Activated T-cell treated with anti-CD3 and anti-CD28 coated beads for 48 hours (primary cell): Measurements from ENCODE around the gene TMEM156.

ENCODE experiments used
- DNase-seq: peaks from one replicate; pipeline ENCODE4 v3.0.0-alpha.2; 2020; ENCODE audit warnings: low read depth

TMEM156 gene, protein sequence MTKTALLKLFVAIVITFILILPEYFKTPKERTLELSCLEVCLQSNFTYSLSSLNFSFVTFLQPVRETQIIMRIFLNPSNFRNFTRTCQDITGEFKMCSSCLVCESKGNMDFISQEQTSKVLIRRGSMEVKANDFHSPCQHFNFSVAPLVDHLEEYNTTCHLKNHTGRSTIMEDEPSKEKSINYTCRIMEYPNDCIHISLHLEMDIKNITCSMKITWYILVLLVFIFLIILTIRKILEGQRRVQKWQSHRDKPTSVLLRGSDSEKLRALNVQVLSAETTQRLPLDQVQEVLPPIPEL

DNA sequence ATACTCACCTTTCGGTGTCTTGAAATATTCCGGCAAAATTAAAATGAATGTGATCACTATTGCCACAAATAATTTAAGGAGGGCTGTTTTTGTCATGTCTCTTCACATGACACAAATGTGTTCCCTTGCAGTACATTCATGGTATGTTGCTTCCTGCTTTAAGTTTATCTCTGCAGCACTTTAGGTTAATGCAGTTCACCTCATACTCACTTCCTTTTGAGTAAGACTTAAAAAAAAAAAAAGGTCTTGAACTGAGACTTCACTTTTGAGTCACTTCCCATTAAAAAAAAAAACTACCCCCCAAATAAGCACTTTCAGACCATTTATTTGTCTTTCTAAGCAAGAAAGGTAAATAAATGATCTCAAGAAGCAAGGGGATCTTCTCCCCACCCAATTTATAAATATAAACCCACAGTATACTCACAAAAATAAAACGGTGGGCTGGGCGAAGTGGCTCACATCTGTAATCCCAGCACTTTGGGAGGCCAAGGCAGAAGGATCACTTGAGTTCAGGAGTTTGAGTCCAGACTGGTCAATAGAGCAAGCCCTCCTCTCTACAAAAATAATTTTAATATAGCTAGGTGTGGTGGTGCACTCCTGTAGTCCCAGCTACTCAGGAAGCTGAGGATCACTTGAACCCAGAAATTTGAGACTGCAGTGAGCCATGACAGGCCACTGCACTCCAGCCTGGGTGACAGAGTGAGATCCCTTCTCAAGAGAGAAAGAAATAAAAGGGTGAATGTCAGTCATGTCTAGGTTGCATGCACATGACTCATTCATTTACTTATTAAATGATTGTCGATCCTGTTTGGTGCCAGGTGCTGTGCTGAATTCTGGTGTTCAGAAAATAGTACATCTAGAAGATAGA is at the start of gene TMEM156:
TSS of gene TMEM156 (minus strand) at position 192 of the 868 bp plus-strand sequence. CDS start at position 96, 96 bp downstream.
- peak; percentile 26 for DNase-seq

DNA sequence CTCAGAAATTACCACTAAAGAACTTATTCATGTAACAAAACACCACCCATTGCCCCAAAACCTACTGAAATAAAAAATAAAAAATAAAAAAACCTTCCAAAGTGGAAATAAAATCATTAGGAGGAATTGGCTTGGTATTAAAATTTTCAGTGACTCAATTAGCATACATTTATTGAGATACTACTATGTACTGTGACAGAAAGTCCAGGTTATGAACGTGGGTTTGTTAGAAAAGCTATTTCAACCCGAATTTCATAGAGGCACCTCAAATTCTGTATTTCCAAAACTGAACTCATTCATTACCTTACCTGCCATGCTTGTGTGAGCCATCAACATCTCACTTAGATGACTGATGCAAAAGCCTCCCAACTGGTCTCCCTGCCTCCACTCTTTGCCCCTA is 46.6 kb upstream of the TMEM156 start:
- no peak for DNase-seq

DNA sequence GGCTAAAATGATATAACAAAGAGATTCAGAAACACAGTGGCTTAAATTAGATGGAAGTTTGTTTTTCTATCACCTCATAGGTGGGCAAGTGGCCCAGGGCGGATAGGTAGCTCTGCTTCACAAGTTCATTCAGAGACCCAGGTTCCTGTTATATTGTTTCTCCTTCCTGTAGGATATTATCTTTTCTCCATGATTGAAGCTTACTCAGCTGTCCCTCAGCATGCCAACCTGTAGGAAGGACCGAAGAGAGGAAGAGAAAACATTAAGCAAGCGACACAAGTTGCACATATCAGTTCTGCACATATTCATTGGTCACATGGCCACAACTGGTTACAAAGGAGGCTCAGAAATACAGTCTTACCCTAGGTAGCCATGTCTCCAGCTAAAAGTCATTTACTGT is 36.7 kb upstream of the TMEM156 start:
- no peak for DNase-seq

DNA sequence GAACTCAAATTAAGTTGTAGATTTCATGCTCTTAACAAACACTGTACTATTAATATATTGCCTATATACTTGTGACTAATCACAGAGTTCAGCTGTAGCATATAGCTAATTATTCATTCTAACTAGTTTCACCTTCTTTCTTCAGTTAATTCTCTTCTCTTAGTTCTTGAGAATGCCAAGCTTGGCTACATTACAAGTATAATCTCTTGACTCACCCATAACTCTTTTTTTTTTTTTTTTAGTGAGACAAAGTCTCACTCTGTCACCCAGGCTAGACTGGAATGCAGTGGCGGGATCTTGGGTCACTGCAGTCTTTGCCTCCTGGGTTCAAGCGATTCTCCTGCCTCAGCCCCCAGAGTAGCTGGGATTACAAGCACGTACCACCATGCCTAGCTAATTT is 35.2 kb upstream of the TMEM156 start:
- no peak for DNase-seq

DNA sequence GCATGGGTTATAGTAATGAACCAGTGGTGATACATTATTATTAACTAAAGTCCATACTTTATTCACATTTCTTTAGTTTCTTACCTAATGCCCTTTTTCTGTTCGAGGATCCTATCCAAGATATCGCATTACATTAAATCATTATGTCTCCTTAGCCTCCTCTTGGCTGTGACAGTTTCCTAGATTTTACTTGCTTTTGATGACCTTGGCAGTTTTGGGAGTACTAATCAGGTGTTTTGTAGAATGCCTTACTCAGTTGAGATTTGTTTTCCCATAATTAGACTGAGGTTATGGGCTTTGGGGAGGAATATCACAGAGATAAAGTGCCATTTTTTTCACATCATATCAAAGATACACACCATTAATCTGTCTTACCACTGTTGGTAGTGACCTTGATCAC is 34.8 kb upstream of the TMEM156 start:
- DNase-seq = no peak

DNA sequence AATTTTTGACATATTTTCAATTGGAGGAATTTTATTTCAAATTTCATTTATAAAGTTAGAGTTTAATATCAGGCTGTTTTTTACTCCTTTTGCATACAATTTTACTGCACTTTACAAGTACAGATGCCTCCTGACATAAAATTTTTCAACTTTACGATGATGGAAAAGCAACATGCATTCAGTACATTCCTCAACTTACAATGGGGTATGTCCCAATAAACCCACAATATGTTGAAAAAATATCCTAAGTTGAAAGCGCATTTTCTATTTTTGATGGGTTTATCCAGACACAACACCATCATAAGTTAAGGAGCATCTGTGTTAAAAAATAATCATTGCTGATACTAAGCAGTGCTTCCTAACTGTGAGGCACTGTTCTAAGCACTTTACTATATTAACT is 34.2 kb upstream of the TMEM156 start:
- no peak for DNase-seq

DNA sequence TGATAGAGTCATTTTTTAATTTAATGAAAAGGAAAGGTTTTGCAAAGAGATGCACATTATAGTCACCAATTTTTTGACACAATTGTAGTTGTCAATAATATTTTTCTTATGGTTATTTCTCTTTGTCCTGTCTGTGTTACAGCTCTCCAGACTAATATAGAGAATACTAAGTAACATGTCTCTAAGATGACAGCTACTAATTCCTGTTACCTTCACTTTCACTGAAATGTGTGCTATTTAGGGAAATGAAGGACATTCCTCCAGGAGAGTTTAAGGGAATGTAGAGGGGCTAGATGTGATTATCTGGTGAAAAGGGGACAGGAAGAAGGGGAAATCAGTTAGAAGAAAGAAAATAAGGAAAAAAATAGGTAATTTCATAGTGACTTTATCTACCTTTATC is 31.2 kb upstream of the TMEM156 start:
- no peak for DNase-seq

DNA sequence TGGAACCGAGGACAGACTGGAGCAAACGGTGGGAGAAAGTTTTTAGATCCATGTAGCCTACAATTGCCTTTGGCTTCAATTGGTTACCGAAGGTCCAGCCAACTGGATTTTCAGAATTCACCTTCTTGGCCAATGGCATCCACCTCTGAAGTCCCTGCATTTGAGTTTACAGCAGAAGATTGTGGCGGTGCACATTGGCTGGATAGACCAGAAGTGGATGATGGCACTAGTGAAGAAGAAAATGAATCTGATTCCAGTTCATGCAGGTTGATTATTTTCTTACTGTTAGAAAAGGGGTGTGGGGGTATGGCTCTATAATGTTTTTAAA is 30.5 kb upstream of the TMEM156 start:
- DNase-seq = no peak

DNA sequence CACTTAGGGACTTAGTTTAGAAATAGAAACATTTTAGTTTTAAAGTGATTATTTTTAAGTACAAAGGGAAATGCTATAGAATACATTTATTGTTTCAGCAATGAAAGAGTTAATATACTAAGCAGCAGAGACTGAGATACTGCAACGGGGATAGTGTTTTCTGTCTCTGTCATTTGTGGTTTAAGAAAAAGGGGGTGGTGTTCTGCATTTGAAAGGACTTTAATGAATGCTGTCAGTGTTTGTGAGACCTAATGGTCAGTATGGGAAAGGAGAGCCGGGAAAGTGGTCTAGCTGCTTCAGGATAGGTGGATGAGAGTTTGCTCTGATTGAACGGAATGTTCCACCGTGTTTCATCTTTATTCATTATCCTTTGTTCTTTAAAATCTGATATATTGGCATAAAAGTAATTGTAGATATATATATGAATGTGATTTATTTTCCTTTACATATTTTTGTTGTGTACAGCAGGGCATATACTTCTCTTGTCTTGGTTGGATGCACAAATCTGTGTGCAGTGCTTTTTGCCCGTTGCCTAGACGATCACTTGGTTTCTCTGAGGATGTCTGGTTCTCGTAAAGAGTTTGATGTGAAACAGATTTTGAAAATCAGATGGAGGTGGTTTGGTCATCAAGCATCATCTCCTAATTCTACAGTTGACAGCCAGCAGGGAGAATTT is 30.0 kb upstream of the TMEM156 start, which contains the start of gene KLHL5:
TSS of gene KLHL5 (plus strand) at position 139 of the 676 bp plus-strand sequence. CDS start at position 560, 421 bp downstream.
- DNase-seq = no peak

DNA sequence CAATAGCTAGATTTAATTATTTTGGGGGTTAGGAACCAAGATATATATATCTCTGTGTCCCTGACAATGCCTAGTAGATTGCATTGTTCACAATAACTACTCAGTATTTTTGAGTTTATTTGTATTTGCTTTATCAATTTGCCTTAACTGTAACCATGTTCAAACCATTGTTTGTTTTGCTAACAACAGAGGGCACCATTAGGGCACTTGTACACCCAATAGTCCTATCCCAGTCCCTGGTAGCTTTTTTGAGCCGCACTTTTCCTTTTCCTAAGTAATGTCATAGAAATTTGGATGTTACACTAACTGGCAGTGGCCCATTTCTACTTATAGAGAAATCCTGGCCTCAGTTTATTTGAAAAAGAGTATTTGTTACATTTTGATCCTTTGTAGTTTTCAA is 29.2 kb upstream of the TMEM156 start:
- no peak for DNase-seq

DNA sequence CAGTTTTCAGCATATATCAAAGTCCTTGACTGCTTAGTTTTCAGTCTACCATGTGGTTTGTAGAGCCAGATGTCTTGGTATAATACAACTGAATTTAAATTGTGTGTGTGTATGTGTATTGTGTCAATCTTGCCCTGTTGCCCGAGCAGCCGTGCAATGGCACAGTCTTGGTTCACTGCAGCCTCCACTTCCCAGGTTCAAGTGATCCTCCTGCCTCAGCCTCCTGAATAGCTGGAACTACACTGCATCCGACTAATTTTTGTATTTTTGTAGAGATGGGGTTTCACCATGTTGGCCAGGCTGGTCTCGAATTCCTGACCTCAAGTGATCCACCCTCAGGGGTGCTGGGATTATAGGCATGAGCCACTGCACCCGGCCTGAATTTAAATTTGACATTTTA is 23.8 kb upstream of the TMEM156 start:
- DNase-seq = no peak

DNA sequence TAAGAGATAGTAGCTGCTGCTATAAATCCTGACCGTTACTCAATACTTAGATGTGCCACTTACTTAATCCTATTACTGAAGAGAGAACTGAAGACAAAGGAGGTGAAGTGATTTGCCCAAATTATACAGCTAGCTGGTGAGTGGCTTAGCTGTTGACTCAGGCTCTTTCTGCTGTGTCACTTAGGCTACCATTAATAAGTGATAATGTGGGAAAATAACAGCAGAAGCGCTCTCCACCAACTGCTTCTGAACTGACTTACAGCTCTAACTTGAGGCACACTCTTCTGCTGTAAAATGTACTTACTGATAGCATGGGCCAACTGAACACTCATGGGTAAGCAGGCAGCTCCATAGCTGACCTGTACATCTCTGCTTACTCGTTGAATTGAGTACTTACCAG is 22.3 kb upstream of the TMEM156 start:
- DNase-seq = no peak

DNA sequence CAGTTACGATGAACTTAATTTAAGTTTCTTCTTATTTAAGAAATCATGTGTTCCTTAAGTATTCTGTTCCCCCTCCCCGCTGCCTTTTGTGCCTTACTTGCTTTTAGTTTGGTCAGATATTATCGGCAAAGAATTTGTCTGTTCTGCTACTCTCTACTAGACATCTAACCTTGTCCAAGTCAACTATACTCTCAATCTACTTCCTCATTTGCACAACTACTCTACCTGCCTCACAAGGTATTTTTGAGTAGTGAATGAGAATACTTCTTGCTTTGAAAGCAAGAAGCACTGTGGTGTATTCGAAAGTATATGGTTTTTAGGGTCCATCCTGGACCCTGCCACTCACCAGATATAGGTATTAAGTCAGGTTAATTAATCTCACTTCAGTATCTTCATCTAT is 21.8 kb upstream of the TMEM156 start:
- no peak for DNase-seq

DNA sequence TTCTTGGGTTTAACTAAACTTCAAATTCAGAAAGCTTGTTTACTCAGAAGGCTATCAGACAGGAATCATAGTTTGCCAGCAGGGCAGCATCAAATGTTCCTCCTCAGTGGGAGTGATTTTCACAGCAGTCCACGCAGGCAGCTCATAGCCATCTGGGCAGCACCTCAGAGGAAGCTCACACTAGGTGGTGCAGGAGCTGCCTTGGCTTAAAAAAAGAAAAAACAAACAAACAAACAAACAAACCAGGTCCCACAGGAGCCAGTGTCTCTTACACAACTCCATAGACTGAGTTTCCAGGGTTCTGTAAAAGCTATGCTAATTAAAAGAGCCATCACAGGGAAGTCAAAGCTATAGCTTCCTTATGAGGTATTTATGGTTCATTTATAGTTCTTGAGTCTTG is 19.3 kb upstream of the TMEM156 start:
- no peak for DNase-seq

DNA sequence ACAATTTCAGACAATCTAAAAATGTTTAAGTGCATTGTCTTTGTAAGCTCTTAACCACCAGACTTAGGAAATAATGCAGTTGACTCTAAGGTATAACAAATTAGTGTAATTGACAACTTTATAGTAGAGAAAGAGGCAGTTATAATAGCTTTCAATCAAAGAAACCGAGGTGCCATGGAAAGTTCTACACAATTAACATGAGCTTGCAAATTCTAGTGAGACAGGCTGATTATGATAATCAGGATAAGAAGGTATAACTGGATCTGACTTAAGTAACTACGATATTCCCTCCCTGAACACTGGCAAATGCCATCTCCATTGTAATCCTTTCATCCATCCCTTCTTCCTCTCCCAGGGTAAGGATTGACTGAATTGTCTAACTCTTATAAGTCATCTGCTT is 18.4 kb upstream of the TMEM156 start:
- no peak for DNase-seq

DNA sequence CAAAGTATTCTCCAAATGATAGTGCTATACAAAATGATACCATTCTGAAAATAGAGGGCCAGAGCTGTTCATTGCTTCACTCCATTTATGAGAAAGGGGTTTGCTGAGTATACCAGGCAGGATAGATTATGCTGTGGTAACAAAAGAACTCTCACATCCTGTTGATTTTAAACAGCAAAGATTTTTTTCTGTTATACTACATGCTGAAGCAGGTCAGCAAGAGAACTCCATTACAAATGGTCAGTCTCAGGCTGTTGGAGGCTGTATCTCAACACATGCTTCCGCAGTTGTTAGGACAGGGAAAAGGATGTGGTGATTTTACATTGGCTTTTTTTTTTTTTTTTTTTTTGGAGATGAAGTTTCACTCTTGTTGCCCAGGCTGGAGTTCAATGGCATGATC is 16.1 kb upstream of the TMEM156 start:
- no peak for DNase-seq

DNA sequence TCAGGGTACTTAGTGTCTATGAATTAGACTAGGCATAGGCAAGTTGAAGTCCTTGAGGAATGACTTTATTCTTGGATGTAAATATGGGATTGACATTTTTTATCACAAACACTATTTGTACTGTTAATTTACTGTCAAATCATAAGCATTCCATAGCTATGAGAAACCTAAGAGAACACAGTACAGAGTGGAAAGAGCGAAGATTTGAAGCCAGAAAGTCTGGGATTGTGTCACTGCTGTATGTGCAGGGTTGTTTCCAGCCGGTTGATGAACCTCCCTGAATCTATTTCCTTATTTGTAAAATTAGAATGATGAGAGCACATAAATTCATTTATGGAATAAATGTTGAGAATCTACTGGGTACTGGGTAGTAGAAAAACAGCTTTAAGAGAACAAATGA is 15.5 kb upstream of the TMEM156 start:
- no peak for DNase-seq

DNA sequence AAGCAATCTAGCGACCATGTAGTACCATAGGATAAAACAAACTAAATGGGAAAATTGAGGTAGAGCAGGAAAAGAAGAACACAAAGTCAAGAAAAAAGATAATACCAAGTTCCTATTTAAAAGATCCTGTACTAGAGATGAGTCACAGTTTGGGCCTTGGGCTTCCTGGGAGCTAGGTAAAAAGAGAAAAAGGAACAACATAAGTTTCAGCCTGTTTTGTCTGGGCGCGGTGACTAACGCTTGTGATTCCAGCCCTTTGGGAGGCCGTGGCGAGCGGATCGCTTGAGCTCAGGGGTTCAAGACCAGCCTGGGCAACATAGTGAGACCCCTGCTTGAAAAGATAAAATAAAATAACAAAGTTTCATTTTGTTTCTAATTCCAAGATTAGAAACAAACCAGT is 14.0 kb upstream of the TMEM156 start:
- no peak for DNase-seq

DNA sequence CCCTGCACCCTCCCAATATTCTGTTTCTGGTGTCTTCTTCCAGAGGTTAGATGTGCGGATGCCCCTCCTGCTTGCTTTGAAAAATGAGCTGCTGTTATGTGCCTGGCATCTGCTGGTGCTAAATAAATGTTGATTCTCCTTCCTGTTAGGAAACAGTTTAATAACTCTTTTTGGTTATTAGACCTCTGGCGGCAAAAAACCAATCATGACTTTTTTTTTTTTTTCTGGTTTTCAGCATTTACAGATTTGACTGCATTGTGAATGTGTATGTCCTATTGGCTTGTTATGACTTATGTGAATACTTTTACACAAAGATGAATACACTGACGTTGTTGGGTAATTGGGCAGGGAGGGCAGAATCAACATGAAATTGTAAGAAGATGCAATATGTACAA is 13.6 kb upstream of the TMEM156 start:
- DNase-seq = no peak

DNA sequence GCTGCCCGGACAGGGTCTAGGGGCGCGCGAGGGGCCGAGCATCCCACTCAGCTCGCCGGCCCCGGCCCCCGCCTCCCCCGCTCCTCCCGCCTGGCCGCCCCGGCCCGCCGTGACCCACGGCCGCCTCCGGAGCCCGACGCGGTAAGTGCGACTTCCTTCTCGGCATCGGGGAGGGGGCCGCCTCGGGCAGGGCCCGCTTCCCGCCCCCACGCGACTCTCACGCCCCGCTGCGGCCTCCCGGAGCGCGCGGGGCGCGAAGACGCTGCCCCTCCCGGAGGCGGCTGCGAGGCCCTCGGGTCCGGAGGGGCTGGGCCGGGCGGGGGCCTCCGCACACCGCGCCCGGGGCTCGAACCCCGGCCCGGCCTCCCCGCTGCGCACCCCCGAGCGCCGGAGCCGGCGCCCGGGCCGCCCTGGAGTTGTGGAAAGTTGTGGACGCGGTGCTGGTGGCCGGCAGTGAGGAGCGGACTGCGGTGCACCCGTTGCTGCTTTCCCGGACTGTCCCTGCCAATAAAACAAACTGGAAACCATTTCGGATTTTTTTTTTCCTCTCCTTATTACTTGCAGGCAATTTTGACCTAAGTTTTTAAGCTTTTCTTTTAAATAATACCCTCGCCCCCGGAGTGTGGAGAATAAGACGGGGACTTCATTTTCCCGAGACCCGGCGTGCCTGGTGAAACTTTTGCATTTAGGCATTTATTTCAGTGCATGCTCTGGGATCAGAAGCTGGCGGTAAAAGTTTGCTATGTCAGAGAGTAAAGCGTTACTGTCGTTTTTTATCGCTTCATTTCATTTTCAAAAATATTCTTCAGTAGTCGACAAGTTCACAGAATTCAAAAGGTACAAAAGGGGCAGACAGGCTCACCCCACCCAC is 13.0 kb upstream of the TMEM156 start:
- peak; percentile 37 for DNase-seq

DNA sequence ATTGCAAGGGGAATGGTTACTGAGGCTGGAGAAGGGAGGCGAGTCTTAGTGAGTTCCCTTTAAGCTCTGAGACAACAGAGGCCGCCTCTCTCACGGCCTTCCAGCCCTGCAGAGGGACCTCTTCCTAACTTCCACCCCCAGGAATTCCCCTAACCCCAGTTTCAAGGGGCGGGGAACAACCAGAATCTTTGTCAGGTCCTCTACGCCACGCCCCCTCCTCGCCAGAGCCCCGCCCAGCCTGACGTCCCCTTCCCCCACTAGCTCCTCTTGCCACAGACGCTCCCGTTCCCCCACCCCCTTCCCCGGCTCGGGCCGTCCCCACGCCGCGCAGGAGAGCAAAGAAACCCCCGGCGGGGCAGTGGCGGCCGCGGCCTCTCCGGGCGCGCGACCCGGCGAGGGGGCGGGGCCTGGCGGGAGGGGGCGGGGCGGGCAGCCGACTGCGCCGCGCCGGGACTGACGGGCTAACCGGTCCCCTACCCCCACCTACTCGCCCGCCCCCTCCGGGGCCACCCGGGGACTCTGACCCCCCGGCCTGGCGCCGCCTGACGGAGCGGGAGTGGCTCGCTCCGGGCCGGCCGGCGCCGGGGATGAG is 12.3 kb upstream of the TMEM156 start:
- DNase-seq = peak; percentile 93
